Placental pericyte (primary cell): ENCODE measurements around the gene GSTT2B. TPM values are rescaled to one million over a fixed set of nuclear protein-coding genes. Genes with fewer than 3 reads are reported as not detected.

Source experiments
- total RNA-seq: library from RNA; depleted of rRNA; stranded (reverse); fragments of >200 nt; gene quantifications from 2 replicates; pipeline ENCODE4 v1.2.3, GENCODE V29; 2012

GSTT2B gene
- total RNA-seq, result 9.3 and 12.3 TPM in 2 replicates

GRCh38 chr22:23961084-23961771 is at the start of gene GSTT2B:
TSS of gene GSTT2B (minus strand) at chr22:23961195. CDS start at chr22:23961131, 64 bp downstream.

GRCh38 chr22:24005201-24005600 is 44.2 kb upstream of the GSTT2B start, which contains the start of gene GSTT4:
TSS of gene GSTT4 (minus strand) at chr22:24005453. CDS start at chr22:24005356, 97 bp downstream.

DNA sequence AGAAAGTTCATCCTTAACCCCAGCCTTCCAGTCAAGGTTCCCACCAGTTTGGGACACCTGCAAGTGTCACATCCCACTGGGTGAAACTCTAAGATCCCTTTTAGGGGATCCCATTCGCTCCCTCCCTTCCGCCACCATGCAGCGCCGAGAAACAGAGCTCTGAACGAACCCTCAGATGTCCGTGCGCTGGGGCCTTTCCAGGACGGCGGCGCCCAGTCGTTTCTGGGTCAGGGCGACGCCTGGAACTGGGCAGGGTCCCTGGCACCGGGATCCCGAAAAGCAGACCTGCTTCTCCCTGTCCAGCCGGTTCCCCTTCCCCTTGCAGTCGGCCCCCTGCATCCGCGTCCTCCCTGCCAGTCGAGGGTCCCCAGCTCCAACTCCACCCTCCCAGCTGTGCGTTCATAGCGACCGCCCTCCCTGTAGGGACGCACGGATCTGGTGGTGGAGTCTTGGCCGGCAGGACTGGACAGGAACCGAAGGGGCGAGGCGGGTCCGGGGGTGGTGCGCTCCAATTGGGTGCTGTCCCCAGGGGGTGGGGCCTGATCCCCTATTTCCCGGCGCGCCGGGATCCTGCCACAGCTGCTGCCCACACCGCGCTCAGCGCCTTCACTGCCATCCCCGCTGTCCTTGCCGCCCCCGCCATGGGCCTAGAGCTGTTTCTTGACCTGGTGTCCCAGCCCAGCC is 18.7 kb upstream of the GSTT2B start, which contains the start of gene GSTT2:
Gene GSTT2, plus strand, starts transcription at position 578 of the 684 bp plus-strand sequence.

DNA sequence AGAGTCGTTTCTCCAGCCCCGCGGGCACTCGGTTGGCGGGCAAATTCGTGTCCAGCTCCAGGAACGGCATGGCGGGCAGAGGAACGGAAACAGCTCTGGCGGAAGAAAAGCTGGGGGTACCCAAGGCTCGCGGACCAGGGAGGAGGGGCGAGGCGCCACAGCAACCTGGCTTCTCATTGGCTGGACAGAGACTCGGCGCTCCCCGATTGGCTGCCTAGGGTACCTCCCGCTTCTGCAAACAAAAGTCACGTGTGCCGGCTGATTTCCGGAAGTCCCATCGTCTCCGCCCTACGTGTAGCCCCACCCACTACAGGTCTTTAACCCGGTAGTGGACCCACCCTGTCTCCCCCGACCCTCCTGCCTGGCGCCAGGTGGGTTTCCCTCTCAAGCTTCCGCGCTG is 13.3 kb upstream of the GSTT2B start, which contains the start of gene DDT:
Gene DDT, minus strand, starts transcription at position 97 of the 400 bp plus-strand sequence. Its CDS starts 27 bp downstream, at position 70.

GRCh38 chr22:23966568-23966967 is 5.6 kb upstream of the GSTT2B start, which contains the start of gene DDTL:
TSS of gene DDTL (plus strand) at chr22:23966888. CDS start at chr22:23966915, 27 bp downstream.

Other genes with a start within 250 kb of the GSTT2B start
- gene ZNF70, start 210.1 kb downstream of the GSTT2B start, total RNA-seq, result 7.4 and 12.3 TPM in 2 replicates
- gene VPREB3, start 206.8 kb downstream of the GSTT2B start, total RNA-seq, result not detected in 2 replicates
- gene C22orf15, start 198.2 kb downstream of the GSTT2B start, total RNA-seq, result 0.44 and 0.86 TPM in 2 replicates
- gene CHCHD10, start 193.2 kb downstream of the GSTT2B start, total RNA-seq, result 2.2 and 3.1 TPM in 2 replicates
- gene MMP11, start 188.3 kb downstream of the GSTT2B start, total RNA-seq, result 32.8 and 35.7 TPM in 2 replicates
- gene SMARCB1, start 174.2 kb downstream of the GSTT2B start, total RNA-seq, result 94.8 and 101 TPM in 2 replicates
- gene DERL3, start 122.2 kb downstream of the GSTT2B start, total RNA-seq, result 0.43 and 9.0 TPM in 2 replicates
- 11.4 and 15.9 TPM in 2 replicates for gene SLC2A11, start 103.3 kb downstream of the GSTT2B start, total RNA-seq
- 102 and 150 TPM in 2 replicates for gene MIF, start 66.8 kb downstream of the GSTT2B start, total RNA-seq
- gene DDTL, start 5.7 kb upstream of the GSTT2B start, total RNA-seq, result 1.0 and 1.1 TPM in 2 replicates
- gene DDT, start 13.2 kb upstream of the GSTT2B start, total RNA-seq, result 46.6 and 69.7 TPM in 2 replicates
- gene GSTT2, start 18.9 kb upstream of the GSTT2B start, total RNA-seq, result 0.22 and 1.4 TPM in 2 replicates
- gene GSTT4, start 44.3 kb upstream of the GSTT2B start, total RNA-seq, result not detected in 2 replicates
- 31.3 and 54.1 TPM in 2 replicates for gene CABIN1, start 50.1 kb upstream of the GSTT2B start, total RNA-seq
- 0.44 and 17.2 TPM in 2 replicates for gene SUSD2, start 220.3 kb upstream of the GSTT2B start, total RNA-seq